CD4-positive, alpha-beta T cell treated with Interleukin-6 at 100 ng/mL for 8 hours (primary cell): Measurements from ENCODE around the gene SND1.

ENCODE experiments used
- DNase-seq: peaks from one replicate; pipeline ENCODE4 v3.0.0-alpha.2; 2020; ENCODE audit warnings: mixed read lengths, low spot score

SND1 gene

GRCh38 chr7:128139406-128139805 is 487.4 kb downstream of the SND1 start:
- DNase-seq, result no peak

GRCh38 chr7:128141683-128142195 is 489.7 kb downstream of the SND1 start:
- DNase-seq, result no peak
